Upper lobe of left lung (tissue), 4 donors: Measurements from ENCODE around the gene CCDC167.

Experiments
- POLR2A ChIP-seq, 4 donors: fragments of 450-650 bp; IDR thresholded peaks; one replicate each; pipeline ENCODE4 v1.5.1; 2016 to 2017; ENCODE audit warnings: antibody characterized with exemption in 4 of 4, mild to moderate bottlenecking in 2 of 4
- TF ChIP-seq, protein P1 (sequence below), 6 experiments: fragments of 450-650 bp in 4 of 6; fragments of 200-600 bp in 2 of 6; sonication (generic) in 2 of 6; IDR thresholded peaks; one replicate each; pipeline ENCODE4 v1.5.1; 2016 to 2019; ENCODE audit warnings: antibody characterized with exemption in 6 of 6

DNA sequence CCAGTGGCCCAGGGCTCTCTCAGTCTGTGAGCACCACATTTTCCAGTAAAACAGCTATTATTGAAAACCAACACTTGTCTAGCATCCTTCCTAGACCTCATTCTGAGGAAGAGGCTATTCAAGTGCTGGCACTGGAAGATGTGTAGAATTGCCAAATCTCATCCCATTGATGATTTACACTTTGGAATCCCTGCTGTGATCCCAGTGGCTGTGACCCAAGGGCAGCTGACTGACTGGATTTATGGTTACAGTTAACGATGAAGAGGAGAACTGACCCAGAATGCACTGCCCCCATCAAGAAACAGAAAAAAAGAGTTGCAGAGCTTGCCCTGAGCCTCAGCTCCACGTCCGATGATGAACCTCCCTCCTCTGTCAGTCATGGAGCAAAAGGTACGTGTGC, 64.3 kb downstream of the CCDC167 start:
- TF ChIP-seq, protein P1, sequence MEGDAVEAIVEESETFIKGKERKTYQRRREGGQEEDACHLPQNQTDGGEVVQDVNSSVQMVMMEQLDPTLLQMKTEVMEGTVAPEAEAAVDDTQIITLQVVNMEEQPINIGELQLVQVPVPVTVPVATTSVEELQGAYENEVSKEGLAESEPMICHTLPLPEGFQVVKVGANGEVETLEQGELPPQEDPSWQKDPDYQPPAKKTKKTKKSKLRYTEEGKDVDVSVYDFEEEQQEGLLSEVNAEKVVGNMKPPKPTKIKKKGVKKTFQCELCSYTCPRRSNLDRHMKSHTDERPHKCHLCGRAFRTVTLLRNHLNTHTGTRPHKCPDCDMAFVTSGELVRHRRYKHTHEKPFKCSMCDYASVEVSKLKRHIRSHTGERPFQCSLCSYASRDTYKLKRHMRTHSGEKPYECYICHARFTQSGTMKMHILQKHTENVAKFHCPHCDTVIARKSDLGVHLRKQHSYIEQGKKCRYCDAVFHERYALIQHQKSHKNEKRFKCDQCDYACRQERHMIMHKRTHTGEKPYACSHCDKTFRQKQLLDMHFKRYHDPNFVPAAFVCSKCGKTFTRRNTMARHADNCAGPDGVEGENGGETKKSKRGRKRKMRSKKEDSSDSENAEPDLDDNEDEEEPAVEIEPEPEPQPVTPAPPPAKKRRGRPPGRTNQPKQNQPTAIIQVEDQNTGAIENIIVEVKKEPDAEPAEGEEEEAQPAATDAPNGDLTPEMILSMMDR (IDR thresholded peaks at IDR 0.05), result no peak
- TF ChIP-seq POLR2A (IDR thresholded peaks at IDR 0.05), result no peak
